GM23338 (cell line): ENCODE data around the gene SERP2. TPM values are rescaled to one million over a fixed set of nuclear protein-coding genes. Genes with fewer than 3 reads are reported as not detected.
A peak's percentile ranks its signal among the peaks of the same experiment; 100 is the strongest.

Source experiments
- ATAC-seq: fragments of 200-7000 bp; cut with Tn5 transposase; 3 replicates; pipeline ENCODE4 v1.9.1; 2020
- DNase-seq: peaks from one replicate; pipeline ENCODE4 v3.0.0-alpha.2; 2015; ENCODE audit warnings: low spot score
- H2AFZ ChIP-seq: fragments of 200-600 bp; sonication (generic); 2 replicates; pipeline ENCODE4 v1.8.0; 2016; ENCODE audit warnings: antibody characterized with exemption, mild to moderate bottlenecking, moderate library complexity
- H3F3A ChIP-seq: fragments of 200-600 bp; sonication (generic); replicated peaks from 2 replicates; pipeline ENCODE4 v1.8.0; 2017; ENCODE audit warnings: antibody characterized with exemption, mixed run types, low read depth
- H3K27ac ChIP-seq: fragments of 200-600 bp; sonication (generic); 2 replicates; pipeline ENCODE4 v1.6.1; 2016; ENCODE audit warnings: low read depth
- H3K27me3 ChIP-seq: fragments of 200-600 bp; sonication (generic); 2 replicates; pipeline ENCODE4 v1.8.0; 2016; ENCODE audit warnings: mild to moderate bottlenecking, mixed run types, moderate library complexity; ENCODE audit not compliant: insufficient read depth
- H3K36me3 ChIP-seq: fragments of 200-600 bp; sonication (generic); 2 replicates; pipeline ENCODE4 v1.8.0; 2016; ENCODE audit warnings: mild to moderate bottlenecking; ENCODE audit not compliant: insufficient read depth
- H3K4me1 ChIP-seq: fragments of 200-600 bp; sonication (generic); 2 replicates; pipeline ENCODE4 v1.8.0; 2016; ENCODE audit warnings: mild to moderate bottlenecking, moderate library complexity; ENCODE audit not compliant: insufficient read depth
- H3K4me2 ChIP-seq: fragments of 200-600 bp; sonication (generic); 2 replicates; pipeline ENCODE4 v1.7.1; 2017; ENCODE audit warnings: mixed run types
- H3K4me3 ChIP-seq: fragments of 200-600 bp; sonication (generic); 2 replicates; pipeline ENCODE4 v1.6.1; 2016; ENCODE audit warnings: mixed run types
- H3K79me2 ChIP-seq: fragments of 200-600 bp; sonication (generic); replicated peaks from 2 replicates; pipeline ENCODE4 v1.8.0; 2017; ENCODE audit warnings: mild to moderate bottlenecking; ENCODE audit not compliant: insufficient read depth
- H3K9me2 ChIP-seq: fragments of 200-600 bp; sonication (generic); 2 replicates; pipeline ENCODE4 v1.8.0; 2017; ENCODE audit not compliant: insufficient read depth
- H4K20me1 ChIP-seq: fragments of 200-600 bp; sonication (generic); replicated peaks from 2 replicates; pipeline ENCODE4 v1.8.0; 2017; ENCODE audit warnings: mild to moderate bottlenecking; ENCODE audit not compliant: insufficient read depth
- H3K27ac Mint-ChIP-seq: 2 replicates; pipeline ENCODE4 v1.8.0; 2020; ENCODE audit warnings: inconsistent platforms, mild to moderate bottlenecking, moderate library complexity, mixed read lengths
- H3K27me3 Mint-ChIP-seq: 3 replicates; pipeline ENCODE4 v1.8.0; 2022; ENCODE audit warnings: low read depth, mild to moderate bottlenecking, moderate library complexity, mixed read lengths, inconsistent platforms; ENCODE audit not compliant: insufficient read depth, poor library complexity
- H3K36me3 Mint-ChIP-seq: 3 replicates; pipeline ENCODE4 v1.8.0; 2021; ENCODE audit warnings: low read depth, mild to moderate bottlenecking, inconsistent platforms, moderate library complexity, mixed read lengths
- H3K4me1 Mint-ChIP-seq: 3 replicates; pipeline ENCODE4 v1.8.0; 2020; ENCODE audit warnings: mild to moderate bottlenecking, inconsistent platforms, mixed read lengths
- H3K4me3 Mint-ChIP-seq: 3 replicates; pipeline ENCODE4 v1.8.0; 2021; ENCODE audit warnings: moderate library complexity, mild to moderate bottlenecking, inconsistent platforms, mixed read lengths
- H3K9me3 Mint-ChIP-seq: 3 replicates; pipeline ENCODE4 v1.8.0; 2020; ENCODE audit warnings: moderate library complexity, mild to moderate bottlenecking, inconsistent platforms, mixed read lengths
- CREB1 ChIP-seq: fragments of 250-450 bp; sonication (Bioruptor Pico); IDR thresholded peaks from 2 replicates; pipeline ENCODE4 v1.5.0; 2020; ENCODE audit warnings: low read depth, mild to moderate bottlenecking, moderate library complexity
- EZH2 ChIP-seq: fragments of 200-600 bp; sonication (generic); IDR thresholded peaks from one replicate; pipeline ENCODE4 v1.8.0; 2017; ENCODE audit warnings: antibody characterized with exemption, mild to moderate bottlenecking, low read depth; ENCODE audit not compliant: unreplicated experiment
- EZH2phosphoT487 ChIP-seq: fragments of 200-600 bp; sonication (generic); IDR thresholded peaks from one replicate; pipeline ENCODE4 v1.8.1; 2018; ENCODE audit warnings: antibody characterized with exemption; ENCODE audit not compliant: unreplicated experiment
- JUNB ChIP-seq: IDR thresholded peaks from one replicate; pipeline ENCODE4 v1.6.1; 2016; ENCODE audit warnings: antibody characterized with exemption; ENCODE audit not compliant: unreplicated experiment
- NANOG ChIP-seq: IDR thresholded peaks from 2 replicates; pipeline ENCODE4 v1.6.1; 2016; ENCODE audit warnings: antibody characterized with exemption, borderline replicate concordance
- POLR2AphosphoS5 ChIP-seq: IDR thresholded peaks from 2 replicates; pipeline ENCODE4 v1.6.1; 2016; ENCODE audit warnings: antibody characterized with exemption, low read depth
- REST ChIP-seq: IDR thresholded peaks from one replicate; pipeline ENCODE4 v1.6.1; 2018; ENCODE audit warnings: antibody characterized with exemption; ENCODE audit not compliant: unreplicated experiment
- STAT1 ChIP-seq: IDR thresholded peaks from one replicate; pipeline ENCODE4 v1.6.1; 2016; ENCODE audit warnings: antibody characterized with exemption; ENCODE audit not compliant: unreplicated experiment
- ZNF114 ChIP-seq: fragments of 250-450 bp; sonication (Bioruptor Pico); IDR thresholded peaks from 2 replicates; pipeline ENCODE4 v1.5.0; 2020; ENCODE audit warnings: mild to moderate bottlenecking, moderate library complexity
- ZNF331 ChIP-seq: fragments of 250-450 bp; sonication (Bioruptor Pico); IDR thresholded peaks from 2 replicates; pipeline ENCODE4 v1.5.0; 2020; ENCODE audit warnings: low read depth, mild to moderate bottlenecking, moderate library complexity
- polyA plus RNA-seq: library from polyadenylated mRNA; unstranded; fragments of >200 nt; fragmentation: Nextera tagmentation; extraction: Ambion mirVana; gene quantifications from 2 replicates; pipeline ENCODE4 v1.2.1, GENCODE V29; 2016
- total RNA-seq: library from RNA; depleted of rRNA; stranded (reverse); fragments of >200 nt; shearing (Covaris generic); gene quantifications from 2 replicates; pipeline ENCODE4 v1.2.3, GENCODE V29; 2014
- TF ChIP-seq, protein P1 (sequence below): fragments of 250-450 bp; sonication (Bioruptor Pico); IDR thresholded peaks from 2 replicates; pipeline ENCODE4 v1.5.0; 2020; ENCODE audit warnings: mild to moderate bottlenecking, moderate library complexity
- TF ChIP-seq, protein P2 (sequence below), 2 experiments: fragments of 200-600 bp in 1 of 2; sonication (generic) in 1 of 2; conservative IDR thresholded peaks; 2 replicates each; pipeline versions ENCODE4 v1.5.1 to v1.6.1; 2016 to 2017; ENCODE audit warnings: antibody characterized with exemption in 2 of 2, low read depth in 2 of 2, mild to moderate bottlenecking in 2 of 2, moderate library complexity in 1 of 2
- TF ChIP-seq, protein P3 (sequence below): IDR thresholded peaks from 2 replicates; pipeline ENCODE4 v1.6.1; 2016; ENCODE audit warnings: antibody characterized with exemption

The SERP2 gene
- total and polyA plus RNA-seq, 2 experiments from 2014 or later = 0.59 to 3.4 TPM

DNA sequence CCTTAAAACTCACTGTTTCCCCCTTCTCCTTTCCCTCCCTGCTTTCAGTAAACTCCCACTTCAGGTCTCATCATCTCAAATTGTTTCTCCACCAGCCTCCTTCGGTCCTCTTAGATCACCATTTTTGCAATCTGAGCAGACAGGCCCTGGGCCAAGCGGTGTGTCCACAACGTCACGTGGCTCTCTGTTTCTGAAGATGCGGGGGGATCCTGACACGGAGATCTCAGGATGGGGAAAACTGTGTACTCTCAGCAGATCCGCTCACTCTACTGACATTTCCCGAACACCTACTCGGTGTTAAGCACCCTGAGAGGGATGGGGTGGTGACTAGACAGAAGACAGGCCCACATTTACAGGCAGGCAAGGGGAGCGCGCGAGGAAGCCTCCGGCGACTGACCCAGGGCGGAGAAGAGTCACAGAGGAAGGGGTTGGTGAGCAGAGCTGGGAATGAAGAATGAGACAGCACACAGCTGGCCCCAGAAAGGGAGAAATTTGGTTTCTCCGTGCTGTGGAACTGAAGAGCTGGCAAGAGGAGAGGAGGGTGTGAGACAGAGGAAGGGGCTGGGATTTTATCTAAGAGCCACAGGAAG lies 38.8 kb downstream of the SERP2 start:
- Mint-ChIP-seq H3K4me3 (no peak overlapping the region), H3K27ac (no peak overlapping the region), H3K36me3 (peaks cover 3% of the 10 kb centered on the region; the same call in 1 of the 3 replicates), H3K27me3 (peaks cover 15% of the 10 kb centered on the region), H3K9me3 (peaks cover 4% of the 10 kb centered on the region), H3K4me1 (peaks cover 44% of the 10 kb centered on the region)
- Histone ChIP-seq H3K4me3 (no peak overlapping the region), H3K27ac (no peak overlapping the region), H2AFZ (peak overlapping the region; percentile 93; the same call in 1 of the 2 replicates), H3K36me3 (no peaks in the 10 kb centered on the region), H3F3A (no peaks in the 10 kb centered on the region), H3K9me2 (no peaks in the 10 kb centered on the region), H3K4me2 (no peak overlapping the region), H3K79me2 (no peaks in the 10 kb centered on the region), H4K20me1 (no peaks in the 10 kb centered on the region), H3K4me1 (peaks cover 32% of the 10 kb centered on the region), H3K27me3 (no peaks in the 10 kb centered on the region)
- no peak for TF ChIP-seq EZH2
- TF ChIP-seq, protein P1, sequence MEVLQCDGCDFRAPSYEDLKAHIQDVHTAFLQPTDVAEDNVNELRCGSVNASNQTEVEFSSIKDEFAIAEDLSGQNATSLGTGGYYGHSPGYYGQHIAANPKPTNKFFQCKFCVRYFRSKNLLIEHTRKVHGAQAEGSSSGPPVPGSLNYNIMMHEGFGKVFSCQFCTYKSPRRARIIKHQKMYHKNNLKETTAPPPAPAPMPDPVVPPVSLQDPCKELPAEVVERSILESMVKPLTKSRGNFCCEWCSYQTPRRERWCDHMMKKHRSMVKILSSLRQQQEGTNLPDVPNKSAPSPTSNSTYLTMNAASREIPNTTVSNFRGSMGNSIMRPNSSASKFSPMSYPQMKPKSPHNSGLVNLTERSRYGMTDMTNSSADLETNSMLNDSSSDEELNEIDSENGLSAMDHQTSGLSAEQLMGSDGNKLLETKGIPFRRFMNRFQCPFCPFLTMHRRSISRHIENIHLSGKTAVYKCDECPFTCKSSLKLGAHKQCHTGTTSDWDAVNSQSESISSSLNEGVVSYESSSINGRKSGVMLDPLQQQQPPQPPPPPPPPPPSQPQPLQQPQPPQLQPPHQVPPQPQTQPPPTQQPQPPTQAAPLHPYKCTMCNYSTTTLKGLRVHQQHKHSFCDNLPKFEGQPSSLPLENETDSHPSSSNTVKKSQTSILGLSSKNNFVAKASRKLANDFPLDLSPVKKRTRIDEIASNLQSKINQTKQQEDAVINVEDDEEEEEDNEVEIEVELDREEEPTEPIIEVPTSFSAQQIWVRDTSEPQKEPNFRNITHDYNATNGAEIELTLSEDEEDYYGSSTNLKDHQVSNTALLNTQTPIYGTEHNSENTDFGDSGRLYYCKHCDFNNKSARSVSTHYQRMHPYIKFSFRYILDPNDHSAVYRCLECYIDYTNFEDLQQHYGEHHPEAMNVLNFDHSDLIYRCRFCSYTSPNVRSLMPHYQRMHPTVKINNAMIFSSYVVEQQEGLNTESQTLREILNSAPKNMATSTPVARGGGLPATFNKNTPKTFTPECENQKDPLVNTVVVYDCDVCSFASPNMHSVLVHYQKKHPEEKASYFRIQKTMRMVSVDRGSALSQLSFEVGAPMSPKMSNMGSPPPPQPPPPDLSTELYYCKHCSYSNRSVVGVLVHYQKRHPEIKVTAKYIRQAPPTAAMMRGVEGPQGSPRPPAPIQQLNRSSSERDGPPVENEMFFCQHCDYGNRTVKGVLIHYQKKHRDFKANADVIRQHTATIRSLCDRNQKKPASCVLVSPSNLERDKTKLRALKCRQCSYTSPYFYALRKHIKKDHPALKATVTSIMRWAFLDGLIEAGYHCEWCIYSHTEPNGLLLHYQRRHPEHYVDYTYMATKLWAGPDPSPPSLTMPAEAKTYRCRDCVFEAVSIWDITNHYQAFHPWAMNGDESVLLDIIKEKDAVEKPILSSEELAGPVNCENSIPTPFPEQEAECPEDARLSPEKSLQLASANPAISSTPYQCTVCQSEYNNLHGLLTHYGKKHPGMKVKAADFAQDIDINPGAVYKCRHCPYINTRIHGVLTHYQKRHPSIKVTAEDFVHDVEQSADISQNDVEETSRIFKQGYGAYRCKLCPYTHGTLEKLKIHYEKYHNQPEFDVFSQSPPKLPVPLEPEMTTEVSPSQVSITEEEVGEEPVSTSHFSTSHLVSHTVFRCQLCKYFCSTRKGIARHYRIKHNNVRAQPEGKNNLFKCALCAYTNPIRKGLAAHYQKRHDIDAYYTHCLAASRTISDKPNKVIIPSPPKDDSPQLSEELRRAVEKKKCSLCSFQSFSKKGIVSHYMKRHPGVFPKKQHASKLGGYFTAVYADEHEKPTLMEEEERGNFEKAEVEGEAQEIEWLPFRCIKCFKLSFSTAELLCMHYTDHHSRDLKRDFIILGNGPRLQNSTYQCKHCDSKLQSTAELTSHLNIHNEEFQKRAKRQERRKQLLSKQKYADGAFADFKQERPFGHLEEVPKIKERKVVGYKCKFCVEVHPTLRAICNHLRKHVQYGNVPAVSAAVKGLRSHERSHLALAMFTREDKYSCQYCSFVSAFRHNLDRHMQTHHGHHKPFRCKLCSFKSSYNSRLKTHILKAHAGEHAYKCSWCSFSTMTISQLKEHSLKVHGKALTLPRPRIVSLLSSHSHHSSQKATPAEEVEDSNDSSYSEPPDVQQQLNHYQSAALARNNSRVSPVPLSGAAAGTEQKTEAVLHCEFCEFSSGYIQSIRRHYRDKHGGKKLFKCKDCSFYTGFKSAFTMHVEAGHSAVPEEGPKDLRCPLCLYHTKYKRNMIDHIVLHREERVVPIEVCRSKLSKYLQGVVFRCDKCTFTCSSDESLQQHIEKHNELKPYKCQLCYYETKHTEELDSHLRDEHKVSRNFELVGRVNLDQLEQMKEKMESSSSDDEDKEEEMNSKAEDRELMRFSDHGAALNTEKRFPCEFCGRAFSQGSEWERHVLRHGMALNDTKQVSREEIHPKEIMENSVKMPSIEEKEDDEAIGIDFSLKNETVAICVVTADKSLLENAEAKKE (CRISPR knock-in tag) = no peak
- TF ChIP-seq JUNB = no peak
- TF ChIP-seq, protein P2, sequence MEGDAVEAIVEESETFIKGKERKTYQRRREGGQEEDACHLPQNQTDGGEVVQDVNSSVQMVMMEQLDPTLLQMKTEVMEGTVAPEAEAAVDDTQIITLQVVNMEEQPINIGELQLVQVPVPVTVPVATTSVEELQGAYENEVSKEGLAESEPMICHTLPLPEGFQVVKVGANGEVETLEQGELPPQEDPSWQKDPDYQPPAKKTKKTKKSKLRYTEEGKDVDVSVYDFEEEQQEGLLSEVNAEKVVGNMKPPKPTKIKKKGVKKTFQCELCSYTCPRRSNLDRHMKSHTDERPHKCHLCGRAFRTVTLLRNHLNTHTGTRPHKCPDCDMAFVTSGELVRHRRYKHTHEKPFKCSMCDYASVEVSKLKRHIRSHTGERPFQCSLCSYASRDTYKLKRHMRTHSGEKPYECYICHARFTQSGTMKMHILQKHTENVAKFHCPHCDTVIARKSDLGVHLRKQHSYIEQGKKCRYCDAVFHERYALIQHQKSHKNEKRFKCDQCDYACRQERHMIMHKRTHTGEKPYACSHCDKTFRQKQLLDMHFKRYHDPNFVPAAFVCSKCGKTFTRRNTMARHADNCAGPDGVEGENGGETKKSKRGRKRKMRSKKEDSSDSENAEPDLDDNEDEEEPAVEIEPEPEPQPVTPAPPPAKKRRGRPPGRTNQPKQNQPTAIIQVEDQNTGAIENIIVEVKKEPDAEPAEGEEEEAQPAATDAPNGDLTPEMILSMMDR (conservative IDR thresholded peaks at IDR 0.05; ENCODE audit: low read depth in 2 of 2) = no peak
- TF ChIP-seq POLR2AphosphoS5 = no peak
- no peak for TF ChIP-seq ZNF114
- TF ChIP-seq ZNF331 (CRISPR knock-in tag) = no peak
- no peak for TF ChIP-seq STAT1
- TF ChIP-seq CREB1 (CRISPR knock-in tag) = no peak
- TF ChIP-seq, protein P3, sequence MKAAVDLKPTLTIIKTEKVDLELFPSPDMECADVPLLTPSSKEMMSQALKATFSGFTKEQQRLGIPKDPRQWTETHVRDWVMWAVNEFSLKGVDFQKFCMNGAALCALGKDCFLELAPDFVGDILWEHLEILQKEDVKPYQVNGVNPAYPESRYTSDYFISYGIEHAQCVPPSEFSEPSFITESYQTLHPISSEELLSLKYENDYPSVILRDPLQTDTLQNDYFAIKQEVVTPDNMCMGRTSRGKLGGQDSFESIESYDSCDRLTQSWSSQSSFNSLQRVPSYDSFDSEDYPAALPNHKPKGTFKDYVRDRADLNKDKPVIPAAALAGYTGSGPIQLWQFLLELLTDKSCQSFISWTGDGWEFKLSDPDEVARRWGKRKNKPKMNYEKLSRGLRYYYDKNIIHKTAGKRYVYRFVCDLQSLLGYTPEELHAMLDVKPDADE = no peak
- no peak for TF ChIP-seq EZH2phosphoT487
- no peak for TF ChIP-seq NANOG
- no peak for TF ChIP-seq REST
- ATAC-seq (no peak), DNase-seq (no peak)
